OCI-LY3 (cell line): Measurements from ENCODE around the gene FAM135A.

Experiments used
- EZH2phosphoT487 ChIP-seq: fragments of 200-600 bp; shearing (Covaris generic); IDR thresholded peaks from 2 replicates; pipeline ENCODE4 v1.6.1; 2018; ENCODE audit warnings: antibody characterized with exemption, mixed run types, low read depth
- TF ChIP-seq, protein P1 (sequence below): fragments of 200-600, 300-600 bp; sonication (generic); IDR thresholded peaks from 2 replicates; pipeline ENCODE4 v1.5.1; 2014; ENCODE audit warnings: antibody characterized with exemption, low read length, low read depth

DNA sequence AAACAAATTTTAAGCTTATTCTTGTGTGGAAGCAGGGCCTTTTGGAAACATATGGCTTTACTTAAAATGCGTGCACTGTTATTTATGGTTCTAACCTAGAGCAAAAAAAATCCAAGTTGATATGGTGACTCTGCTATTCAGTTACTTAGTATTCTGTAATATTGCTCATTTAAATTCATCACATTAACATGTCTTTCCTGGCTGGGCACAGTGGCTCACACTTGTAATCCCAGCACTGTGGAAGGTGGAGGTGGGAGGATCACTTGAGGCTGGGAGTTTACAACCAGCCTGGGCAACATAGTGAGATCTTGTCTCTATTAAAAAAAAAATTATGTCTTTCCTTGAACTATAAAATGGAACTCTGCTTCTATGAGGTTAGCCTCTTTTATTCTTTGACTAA, 95.6 kb downstream of the FAM135A start:
- TF ChIP-seq, protein P1, sequence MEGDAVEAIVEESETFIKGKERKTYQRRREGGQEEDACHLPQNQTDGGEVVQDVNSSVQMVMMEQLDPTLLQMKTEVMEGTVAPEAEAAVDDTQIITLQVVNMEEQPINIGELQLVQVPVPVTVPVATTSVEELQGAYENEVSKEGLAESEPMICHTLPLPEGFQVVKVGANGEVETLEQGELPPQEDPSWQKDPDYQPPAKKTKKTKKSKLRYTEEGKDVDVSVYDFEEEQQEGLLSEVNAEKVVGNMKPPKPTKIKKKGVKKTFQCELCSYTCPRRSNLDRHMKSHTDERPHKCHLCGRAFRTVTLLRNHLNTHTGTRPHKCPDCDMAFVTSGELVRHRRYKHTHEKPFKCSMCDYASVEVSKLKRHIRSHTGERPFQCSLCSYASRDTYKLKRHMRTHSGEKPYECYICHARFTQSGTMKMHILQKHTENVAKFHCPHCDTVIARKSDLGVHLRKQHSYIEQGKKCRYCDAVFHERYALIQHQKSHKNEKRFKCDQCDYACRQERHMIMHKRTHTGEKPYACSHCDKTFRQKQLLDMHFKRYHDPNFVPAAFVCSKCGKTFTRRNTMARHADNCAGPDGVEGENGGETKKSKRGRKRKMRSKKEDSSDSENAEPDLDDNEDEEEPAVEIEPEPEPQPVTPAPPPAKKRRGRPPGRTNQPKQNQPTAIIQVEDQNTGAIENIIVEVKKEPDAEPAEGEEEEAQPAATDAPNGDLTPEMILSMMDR: no peak
- no peak for TF ChIP-seq EZH2phosphoT487
